ENCODE data around the gene EHD2. TPM values are rescaled to one million over a fixed set of nuclear protein-coding genes. Genes with fewer than 3 reads are reported as not detected.

EHD2 gene
- total and polyA plus RNA-seq, 2 of the 4 experiments (the other 2 are of a cell fraction): 35.3 to 181 TPM

GRCh38 chr19:47687906-47688305 is 25.3 kb upstream of the EHD2 start:
- no peak overlapping the region for H2BK15ac ChIP-seq (ENCODE audit: low read depth, low read length)
- POLR2A ChIA-PET (ENCODE audit: unreplicated experiment): no interaction called here
- H4K5ac ChIP-seq (ENCODE audit: low read depth, low read length): no peak overlapping the region
- H3K4ac ChIP-seq (ENCODE audit: low read depth, low read length): no peak overlapping the region
- H3K4me3 ChIP-seq (ENCODE audit: insufficient read depth, low read depth, low read length): no peak overlapping the region
- no TSS peak for BruUV-seq (replicated peaks)
- no peak overlapping the region for H3K18ac ChIP-seq (ENCODE audit: low read depth, low read length)
- H3K4me2 ChIP-seq (ENCODE audit: low read depth, low read length): no peak overlapping the region
- no peaks in the 10 kb centered on the region for H3K27me3 ChIP-seq (ENCODE audit: control insufficient read depth, insufficient read depth, low read length)
- H2AFZ ChIP-seq (replicated peaks; ENCODE audit: low read length, poor library complexity): no peak overlapping the region
- H2BK5ac ChIP-seq (ENCODE audit: low read depth, low read length, poor library complexity, severe bottlenecking): no peak overlapping the region
- no peak for TF ChIP-seq BHLHE40 (IDR thresholded peaks at IDR 0.05; ENCODE audit: low read depth, low read length)
- TF ChIP-seq NFE2L2 (IDR thresholded peaks at IDR 0.05; ENCODE audit: low read depth, low read length): no peak
- no peak for TF ChIP-seq MAZ (IDR thresholded peaks at IDR 0.05; ENCODE audit: borderline replicate concordance, low read depth, low read length)
- no peak for TF ChIP-seq CEBPB (IDR thresholded peaks at IDR 0.05; ENCODE audit: low read depth, low read length)
- TF ChIP-seq RAD21 (IDR thresholded peaks at IDR 0.05; ENCODE audit: low read length): no peak
- TF ChIP-seq MAFK (IDR thresholded peaks at IDR 0.05; ENCODE audit: low read depth, low read length): no peak
- no peak for TF ChIP-seq MXI1 (IDR thresholded peaks at IDR 0.05; ENCODE audit: borderline replicate concordance, low read depth, low read length)
- no peak for TF ChIP-seq ELK1 (IDR thresholded peaks at IDR 0.05; ENCODE audit: borderline replicate concordance, low read depth, low read length)
- no peak for TF ChIP-seq POLR2A (IDR thresholded peaks at IDR 0.05; ENCODE audit: low read depth, low read length)
- no peak for TF ChIP-seq RFX5 (IDR thresholded peaks at IDR 0.05; ENCODE audit: low read depth, low read length)
- no peak for TF ChIP-seq RCOR1 (IDR thresholded peaks at IDR 0.05; ENCODE audit: insufficient replicate concordance, low read length)
- no peak for TF ChIP-seq CTCF (conservative IDR thresholded peaks at IDR 0.05; ENCODE audit: low read depth, low read length)
- TF ChIP-seq FOS (IDR thresholded peaks at IDR 0.05; ENCODE audit: low read depth, low read length): no peak
- no peak for TF ChIP-seq SMC3 (IDR thresholded peaks at IDR 0.05; ENCODE audit: low read depth, low read length)
- TF ChIP-seq CHD1 (IDR thresholded peaks at IDR 0.05; ENCODE audit: low read depth, low read length): no peak
- no peak for TF ChIP-seq USF2 (IDR thresholded peaks at IDR 0.05; ENCODE audit: low read depth, low read length)
- no peaks in the 10 kb centered on the region for H3K9me3 ChIP-seq (ENCODE audit: control insufficient read depth, insufficient read depth, low read length)
- in situ Hi-C loops (cut with MboI; ENCODE audit: low sequenced_read_pairs): no loop called here
- no peak overlapping the region for H3K56ac ChIP-seq (ENCODE audit: extremely low read depth, insufficient read depth, low read length)
- H3K79me1 ChIP-seq (ENCODE audit: low read depth in 1 of 2, low read length in 2 of 2): peaks cover 31 to 60% of the 10 kb centered on the region in 2 experiments
- no peaks in the 10 kb centered on the region for H3K4me1 ChIP-seq (ENCODE audit: control insufficient read depth, insufficient read depth, low read length)
- no peak overlapping the region for H4K91ac ChIP-seq (ENCODE audit: insufficient read depth, low read depth, low read length)
- peaks cover 24% of the 10 kb centered on the region for H3K36me3 ChIP-seq (ENCODE audit: control insufficient read depth, insufficient read depth, low read length)
- H3K23ac ChIP-seq (ENCODE audit: low read depth, low read length): no peak overlapping the region
- no peak overlapping the region for H3K27ac ChIP-seq (ENCODE audit: insufficient read depth, low read length)
- intact Hi-C loops (cut with micrococcal nuclease): no loop called here
- no peak overlapping the region for H2AK9ac ChIP-seq (replicated peaks; ENCODE audit: low read depth, low read length, poor library complexity)
- ATAC-seq (ENCODE audit: low read depth) (no peak), DNase-seq (no peak)
- H4K20me1 ChIP-seq (ENCODE audit: insufficient read depth, low read length): peaks cover 22% of the 10 kb centered on the region
- H2BK20ac ChIP-seq (ENCODE audit: low read depth, low read length): no peak overlapping the region
- no peak overlapping the region for H3K14ac ChIP-seq (replicated peaks; ENCODE audit: low read depth, low read length)
- H3K9me1 ChIP-seq (ENCODE audit: insufficient read depth, low read length): peaks cover 11% of the 10 kb centered on the region; the same call in 1 of the 2 replicates
- H3K9ac ChIP-seq (ENCODE audit: low read depth, low read length): no peak overlapping the region
- no peak overlapping the region for H4K8ac ChIP-seq (ENCODE audit: low read depth in 2 of 2, low read length in 2 of 2)
- no CpG with 5 or more reads among the region's 7 CpGs for WGBS, 2 experiments (ENCODE audit: extremely low coverage in 2 of 2, insufficient read length in 1 of 2)
- H2BK120ac ChIP-seq (ENCODE audit: low read depth, low read length): no peak overlapping the region
- dilution Hi-C loops (cut with HindIII; ENCODE audit: low sequenced_read_pairs, unreplicated experiment): no loop called here
- H2AK5ac ChIP-seq (ENCODE audit: low read depth, low read length): no peak overlapping the region
- CTCF ChIA-PET: interaction anchor here (1.3 kb wide), 1 partner anchor 251 kb away, joined by 3 read pairs; no protein-coding TSS in a partner anchor

All from IMR-90 (cell line).